AG09319 (cell line): ENCODE measurements around the gene NPHP4.

ENCODE experiments used
- DNase-seq: peaks from one replicate; pipeline ENCODE4 v3.0.0-alpha.2; 2010; ENCODE audit warnings: low read depth; ENCODE audit errors: extremely low read depth
- TF ChIP-seq, protein P1 (sequence below): IDR thresholded peaks from 2 replicates; pipeline ENCODE4 v1.5.1; 2011; ENCODE audit warnings: low read depth, mild to moderate bottlenecking, inconsistent platforms, low read length, moderate library complexity

The NPHP4 gene

DNA sequence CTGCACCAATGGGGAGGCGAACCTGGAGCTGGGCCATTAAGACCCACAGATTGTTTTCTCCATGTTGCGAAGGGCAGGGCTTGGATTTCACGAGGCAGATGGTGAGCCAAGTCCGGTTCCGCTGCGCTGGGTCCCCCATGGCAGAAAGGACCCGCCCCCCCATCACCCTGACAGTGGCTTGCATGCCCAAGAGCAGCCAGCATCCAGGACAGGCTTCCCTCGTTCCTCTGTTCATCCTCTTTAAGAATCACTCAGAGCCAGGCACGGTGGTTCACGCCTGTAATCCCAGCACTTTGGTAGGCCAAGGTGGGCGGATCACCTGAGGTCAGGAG is 15.8 kb upstream of the NPHP4 start:
- no peak for DNase-seq
- TF ChIP-seq, protein P1, sequence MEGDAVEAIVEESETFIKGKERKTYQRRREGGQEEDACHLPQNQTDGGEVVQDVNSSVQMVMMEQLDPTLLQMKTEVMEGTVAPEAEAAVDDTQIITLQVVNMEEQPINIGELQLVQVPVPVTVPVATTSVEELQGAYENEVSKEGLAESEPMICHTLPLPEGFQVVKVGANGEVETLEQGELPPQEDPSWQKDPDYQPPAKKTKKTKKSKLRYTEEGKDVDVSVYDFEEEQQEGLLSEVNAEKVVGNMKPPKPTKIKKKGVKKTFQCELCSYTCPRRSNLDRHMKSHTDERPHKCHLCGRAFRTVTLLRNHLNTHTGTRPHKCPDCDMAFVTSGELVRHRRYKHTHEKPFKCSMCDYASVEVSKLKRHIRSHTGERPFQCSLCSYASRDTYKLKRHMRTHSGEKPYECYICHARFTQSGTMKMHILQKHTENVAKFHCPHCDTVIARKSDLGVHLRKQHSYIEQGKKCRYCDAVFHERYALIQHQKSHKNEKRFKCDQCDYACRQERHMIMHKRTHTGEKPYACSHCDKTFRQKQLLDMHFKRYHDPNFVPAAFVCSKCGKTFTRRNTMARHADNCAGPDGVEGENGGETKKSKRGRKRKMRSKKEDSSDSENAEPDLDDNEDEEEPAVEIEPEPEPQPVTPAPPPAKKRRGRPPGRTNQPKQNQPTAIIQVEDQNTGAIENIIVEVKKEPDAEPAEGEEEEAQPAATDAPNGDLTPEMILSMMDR: no peak

DNA sequence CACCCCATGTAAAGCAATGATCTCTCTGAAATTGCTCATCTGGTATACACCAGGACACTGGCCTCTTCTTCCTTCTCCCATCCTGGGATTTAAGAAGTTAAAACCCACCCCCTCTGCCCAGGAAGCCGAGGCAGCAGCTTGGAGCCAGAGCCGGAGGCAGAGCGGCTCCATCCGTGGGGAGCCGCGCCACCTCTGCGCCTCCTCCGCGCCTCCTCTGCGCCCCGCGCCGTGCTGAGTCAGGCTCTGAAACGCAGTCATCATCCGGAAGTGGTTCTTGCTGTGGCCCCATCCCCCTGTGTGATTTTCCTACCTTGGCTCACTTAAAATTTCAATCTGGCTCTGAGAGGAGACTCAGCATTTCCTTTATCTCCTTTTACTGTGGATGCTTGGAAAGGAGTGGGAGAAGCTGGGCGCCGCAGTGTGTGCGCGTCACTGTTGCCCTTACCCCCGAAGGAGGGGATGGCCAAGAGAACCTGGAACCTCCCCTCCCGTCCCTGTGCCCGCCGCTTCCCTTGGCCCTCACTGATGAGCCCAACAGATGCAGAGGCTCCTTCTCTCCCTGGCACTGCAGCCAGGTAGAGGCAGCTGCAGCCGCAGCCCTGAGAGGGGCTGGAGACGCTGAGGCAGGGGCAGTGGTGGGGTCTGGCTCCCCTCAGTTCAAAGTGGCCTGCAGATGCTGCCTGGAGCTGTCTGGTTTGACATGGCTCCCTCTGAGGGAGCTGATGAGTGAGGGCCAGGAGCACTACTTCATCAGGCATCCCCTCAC is 15.3 kb upstream of the NPHP4 start:
- no peak for DNase-seq
- TF ChIP-seq, protein P1: no peak

DNA sequence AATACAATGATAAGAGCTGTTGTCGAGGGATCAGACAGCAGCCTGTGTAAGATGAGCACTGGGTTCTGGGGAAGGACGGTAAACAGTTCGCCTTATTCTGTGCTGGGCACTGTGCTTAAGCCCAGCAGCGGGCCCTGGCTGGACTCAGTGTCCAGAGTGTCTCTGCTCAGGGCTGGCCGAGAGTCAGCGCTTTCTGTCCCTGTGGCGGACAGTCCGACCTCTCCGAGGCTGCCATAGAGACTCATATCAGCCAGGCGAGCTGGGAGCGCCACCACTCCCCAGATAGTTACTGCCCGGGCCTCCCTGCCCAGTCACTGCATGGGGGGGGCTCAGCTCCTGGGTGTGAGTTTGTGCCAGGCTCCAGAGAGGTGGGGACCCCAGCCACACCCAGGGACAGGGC is 14.7 kb upstream of the NPHP4 start:
- no peak for DNase-seq
- TF ChIP-seq, protein P1: no peak

DNA sequence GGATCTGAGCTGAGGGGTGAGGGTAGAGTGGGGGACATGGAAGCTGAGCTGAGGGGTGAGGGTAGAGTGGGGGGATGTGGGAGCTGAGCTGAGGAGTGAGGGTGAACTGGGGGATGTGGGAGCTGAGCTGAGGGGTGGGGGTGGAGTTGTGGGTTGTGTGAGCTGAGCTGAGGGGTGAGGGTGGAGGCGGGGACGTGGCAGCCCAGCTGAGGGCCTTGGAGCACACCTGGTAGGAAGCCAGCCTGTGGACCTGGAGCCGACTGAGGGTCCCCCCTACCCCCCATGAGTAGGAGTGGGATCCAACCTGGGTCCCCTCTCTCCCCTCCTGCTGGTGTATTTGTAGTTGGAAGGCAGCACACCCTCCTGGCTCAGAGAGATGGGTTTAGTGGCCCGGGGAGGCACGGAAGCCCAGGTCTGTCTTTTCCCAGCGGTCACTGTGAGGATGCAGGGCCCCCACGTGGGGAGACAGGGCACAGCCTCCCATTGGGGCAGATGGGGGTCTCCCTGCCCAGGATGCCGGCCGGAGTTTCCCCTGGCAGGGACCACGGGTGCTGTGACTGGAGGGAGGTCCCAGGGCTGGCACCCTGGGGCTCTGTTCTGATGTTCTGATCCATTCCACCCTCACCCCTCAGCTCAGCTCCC is 13.2 kb upstream of the NPHP4 start:
- no peak for DNase-seq
- TF ChIP-seq, protein P1: no peak

DNA sequence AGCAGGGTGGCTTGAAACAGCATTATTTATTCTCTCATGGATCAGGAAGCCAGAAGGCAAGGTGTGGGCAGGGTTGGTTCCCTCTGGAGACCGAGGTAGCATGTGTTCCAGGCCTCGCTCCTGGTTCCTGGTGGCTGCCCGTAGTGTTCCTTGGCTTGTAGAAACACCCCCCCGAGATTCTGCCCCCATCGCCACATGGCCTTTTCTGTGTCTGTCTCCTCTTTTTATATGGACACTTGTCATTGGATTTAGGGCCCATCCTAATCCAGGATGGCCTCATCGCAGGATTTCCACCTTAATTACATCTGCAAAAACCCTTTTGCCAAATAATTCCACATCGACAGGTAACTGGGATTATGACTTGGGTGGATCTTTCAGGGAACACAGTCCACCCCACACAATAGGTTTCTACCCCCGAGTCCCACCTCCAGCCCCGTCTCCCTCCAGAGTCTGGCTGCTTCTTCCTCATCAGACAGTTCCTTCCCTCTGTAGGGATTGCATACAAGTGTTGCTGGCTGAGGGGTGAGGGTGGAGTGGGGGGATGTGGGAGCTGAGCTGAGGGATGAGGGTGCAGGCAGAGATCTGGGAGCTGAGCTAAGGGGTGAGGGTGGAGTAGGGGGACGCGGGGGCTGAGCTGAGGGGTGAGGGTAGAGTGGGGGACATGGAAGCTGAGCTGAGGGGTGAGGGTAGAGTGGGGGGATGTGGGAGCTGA is 12.3 kb upstream of the NPHP4 start:
- TF ChIP-seq, protein P1: no peak
- DNase-seq: no peak

DNA sequence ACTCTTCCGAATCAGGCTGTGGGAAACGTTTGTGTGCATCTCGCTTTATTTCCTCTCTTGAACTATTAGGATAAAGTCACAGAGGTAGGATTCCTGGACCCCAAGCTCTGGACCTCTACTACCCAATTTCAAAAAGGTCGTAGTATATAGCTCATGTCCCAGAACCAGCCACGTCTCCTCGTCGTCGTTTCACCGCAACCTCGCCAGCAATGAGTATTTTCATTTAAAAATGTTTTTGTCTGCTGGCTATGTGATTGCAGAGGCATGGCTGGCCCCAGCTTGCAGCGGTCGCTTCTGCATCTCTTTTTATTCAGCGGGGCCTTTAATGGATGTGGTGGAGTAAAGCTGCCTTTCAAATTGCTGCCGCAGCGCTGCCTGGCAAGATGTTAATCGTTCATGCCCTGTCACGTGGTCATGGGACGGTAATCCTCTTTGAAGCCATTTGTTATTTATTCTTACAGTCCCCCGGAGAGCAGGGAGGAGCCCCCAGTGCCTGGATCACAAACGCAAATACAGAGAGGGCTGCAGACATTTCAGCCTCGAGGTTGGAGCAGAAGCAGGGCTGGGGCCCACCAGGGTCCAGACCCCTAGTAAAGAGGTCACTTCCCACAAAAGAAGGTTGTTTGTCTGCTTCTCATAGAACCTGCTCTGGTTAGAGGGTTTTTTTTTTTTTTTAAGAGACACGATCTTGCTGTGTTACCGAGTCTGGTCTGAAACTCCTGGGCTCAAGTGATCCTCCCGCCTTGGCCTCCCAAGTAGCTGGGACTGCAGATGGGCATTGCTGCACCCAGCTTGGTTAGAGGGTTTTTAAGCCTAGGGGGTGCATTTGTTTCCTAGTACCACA is 11.6 kb upstream of the NPHP4 start:
- TF ChIP-seq, protein P1: no peak
- no peak for DNase-seq
